ENCODE measurements around the gene AMH.

Gene AMH

GRCh38 chr19:2226840-2227360 is 22.2 kb upstream of the AMH start:
- Histone ChIP-seq H3K4me3 (no peak overlapping the region), H3K27ac (no peak overlapping the region)
- DNase-seq (ENCODE audit: low spot score), result no peak
- no peak for TF ChIP-seq CTCF (IDR thresholded peaks at IDR 0.05)

- H3K4me3 ChIP-seq, result no peak overlapping the region
- H3K27ac ChIP-seq, result no peak overlapping the region
- TF ChIP-seq CTCF (IDR thresholded peaks at IDR 0.05), result no peak
- DNase-seq (ENCODE audit: low spot score), result no peak
Observed at GRCh38 chr19:2227415-2228156, 21.5 kb upstream of the AMH start.

- TF ChIP-seq CTCF (IDR thresholded peaks at IDR 0.05), result no peak
- DNase-seq (ENCODE audit: low spot score), result no peak
- Histone ChIP-seq H3K4me3 (no peak overlapping the region), H3K27ac (no peak overlapping the region)
Observed at GRCh38 chr19:2228157-2229030, 20.7 kb upstream of the AMH start.

GRCh38 chr19:2229103-2230032 is 19.8 kb upstream of the AMH start:
- no peak overlapping the region for H3K4me3 ChIP-seq
- DNase-seq (ENCODE audit: low spot score), result no peak
- no peak overlapping the region for H3K27ac ChIP-seq
- TF ChIP-seq CTCF (IDR thresholded peaks at IDR 0.05), result no peak

- no peak overlapping the region for H3K4me3 ChIP-seq
- TF ChIP-seq CTCF (IDR thresholded peaks at IDR 0.05), result no peak
- DNase-seq (ENCODE audit: low spot score), result no peak
- no peak overlapping the region for H3K27ac ChIP-seq
Observed at GRCh38 chr19:2230033-2230531, 19.0 kb upstream of the AMH start.

GRCh38 chr19:2230807-2231533 is 18.2 kb upstream of the AMH start:
- Histone ChIP-seq H3K27ac (peak overlapping the region in 1 of 2 donors; percentile 10), H3K4me3 (no peak overlapping the region)
- no peak for TF ChIP-seq CTCF (IDR thresholded peaks at IDR 0.05)
- DNase-seq (ENCODE audit: low spot score), result no peak

Data from coronary artery (tissue), 2 donors.